Measurements from ENCODE around the gene ZNF502.
"Not testable (repeated sequence)": the region's sequence is repeated elsewhere in the genome, so short reads cannot be mapped to it uniquely, and the experiment has no call there.

Gene ZNF502

DNA sequence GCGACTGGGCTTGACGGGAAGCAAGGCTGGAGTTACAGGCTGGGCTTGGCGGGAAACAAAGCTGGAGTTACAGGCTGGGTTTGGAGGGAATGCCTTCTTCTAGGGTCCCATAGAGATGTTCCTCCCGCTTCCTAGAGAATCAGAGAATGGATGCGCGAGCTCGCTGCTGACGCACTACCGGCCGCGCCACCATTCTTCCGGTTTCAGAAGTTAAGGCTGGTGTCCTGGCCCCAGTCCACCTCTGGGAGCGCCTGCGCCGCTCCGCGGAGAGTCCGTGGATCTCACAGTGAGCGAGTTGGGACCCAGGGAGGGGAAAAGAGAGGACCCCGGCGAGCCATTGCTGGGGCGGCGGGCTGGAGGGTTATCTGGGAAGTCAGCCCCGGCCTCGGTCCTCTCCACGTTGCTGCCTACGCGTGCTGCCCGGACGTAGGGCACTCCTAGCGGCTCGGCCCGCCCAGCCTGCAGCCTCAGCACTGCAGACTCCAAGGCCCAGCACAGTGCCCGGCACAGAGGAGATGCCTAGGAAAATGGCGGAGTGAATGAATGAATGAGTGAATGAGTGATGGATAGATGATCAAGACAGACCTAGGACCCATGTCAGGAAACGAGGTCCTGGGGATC, at the start of gene ZNF502:
Gene ZNF502, plus strand, starts transcription at position 206 of the 621 bp plus-strand sequence. CDS start 7,602 bp downstream, outside the sequence.
- peak; percentile 4 to 43 (median 12) for DNase-seq

DNA sequence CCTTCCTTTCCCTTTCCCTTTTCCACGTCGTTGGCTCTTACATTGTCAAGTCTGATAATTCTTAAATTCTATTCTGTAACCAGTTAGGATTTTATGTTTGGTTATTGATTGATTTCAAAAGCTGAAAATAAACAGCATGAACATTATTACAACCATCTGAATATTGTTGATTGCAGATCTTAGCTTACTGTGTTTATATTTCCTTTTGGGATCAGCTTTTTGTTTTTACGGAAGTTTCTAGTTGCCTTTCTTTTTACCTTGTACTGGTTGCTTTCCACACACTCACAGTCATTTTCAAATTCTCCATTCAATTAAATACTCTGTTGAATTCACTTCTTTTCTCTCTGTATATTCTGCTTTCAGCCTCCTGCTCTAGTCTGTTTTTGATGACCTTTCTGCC, 47.3 kb upstream of the ZNF502 start:
- DNase-seq: no peak

DNA sequence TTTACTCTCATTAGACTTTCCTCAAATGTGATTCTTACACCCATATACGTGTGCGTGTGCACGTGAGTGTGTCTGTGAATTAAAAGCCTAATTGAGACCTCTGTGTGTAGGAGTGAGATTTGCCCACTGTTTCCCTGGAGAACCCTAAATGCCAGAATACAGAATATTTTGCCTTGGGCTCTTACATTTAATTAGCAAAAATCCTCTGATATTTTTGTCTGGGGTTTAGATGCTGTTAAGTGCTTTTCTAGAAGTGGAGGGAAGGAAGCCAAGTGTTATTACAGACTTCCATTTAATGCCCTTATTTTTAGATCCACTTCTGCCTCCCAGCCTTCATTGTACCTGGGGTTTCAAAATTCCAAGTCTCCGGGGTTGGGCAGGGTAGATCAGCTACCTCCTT, 46.1 kb upstream of the ZNF502 start:
- no peak for DNase-seq

DNA sequence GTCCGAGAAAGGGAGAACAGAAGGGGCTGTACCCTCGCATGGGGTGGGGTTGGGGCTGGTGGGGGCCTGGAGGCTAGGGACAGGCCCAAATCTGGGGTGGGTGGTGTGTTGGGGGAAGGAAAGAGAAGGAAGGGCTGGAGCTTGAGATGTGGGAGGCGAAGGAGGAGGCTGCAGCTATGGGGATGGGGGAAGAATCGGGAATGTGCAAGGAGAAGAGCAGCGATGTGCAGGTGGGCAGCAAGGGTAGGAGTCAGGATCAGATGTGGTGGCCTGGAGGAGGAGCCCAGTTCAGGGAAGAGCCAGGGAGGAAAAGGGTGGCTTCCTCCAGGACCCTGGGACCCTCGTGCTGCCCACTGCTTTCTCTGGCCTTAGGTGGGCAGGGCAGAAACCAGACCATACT, 42.7 kb upstream of the ZNF502 start:
- DNase-seq: no peak

DNA sequence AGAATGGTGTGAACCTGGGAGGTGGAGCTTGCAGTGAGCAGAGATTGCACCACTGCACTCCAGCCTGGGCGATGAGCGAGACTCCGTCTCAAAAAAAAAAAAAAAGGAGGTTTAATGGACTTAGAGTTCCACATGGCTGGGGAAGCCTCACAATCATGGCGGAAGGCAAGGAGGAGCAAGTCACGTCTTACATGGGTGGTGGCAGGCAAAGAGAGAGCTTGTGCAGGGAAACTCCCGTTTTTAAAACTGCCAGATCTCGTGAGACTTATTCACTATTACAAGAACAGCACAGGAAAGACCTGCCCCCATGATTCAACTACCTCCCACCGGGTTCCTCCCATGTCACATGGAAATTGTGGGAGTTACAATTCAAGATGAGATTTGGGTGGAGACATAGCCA, 39.0 kb upstream of the ZNF502 start:
- not testable (repeated sequence) for DNase-seq

DNA sequence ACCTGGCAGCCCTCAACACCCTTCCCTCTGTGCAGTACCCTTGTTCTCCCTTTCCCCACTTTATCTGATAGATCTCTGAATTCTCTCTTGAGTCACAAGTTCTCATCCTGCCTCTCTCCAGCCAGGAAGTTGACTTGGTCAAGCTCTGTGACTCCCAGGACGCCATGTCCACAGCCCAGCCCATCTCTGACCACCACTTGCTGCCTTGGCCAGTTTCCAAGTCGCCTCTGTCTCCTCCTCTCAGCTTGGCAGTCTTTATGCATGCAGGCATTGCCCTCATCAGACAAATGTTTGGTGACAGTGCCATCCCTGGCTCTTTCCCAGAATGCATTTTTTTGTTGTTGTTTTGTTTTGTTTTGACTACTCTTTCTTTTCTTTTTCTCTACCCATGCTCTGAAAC, 38.2 kb upstream of the ZNF502 start:
- no peak for DNase-seq

DNA sequence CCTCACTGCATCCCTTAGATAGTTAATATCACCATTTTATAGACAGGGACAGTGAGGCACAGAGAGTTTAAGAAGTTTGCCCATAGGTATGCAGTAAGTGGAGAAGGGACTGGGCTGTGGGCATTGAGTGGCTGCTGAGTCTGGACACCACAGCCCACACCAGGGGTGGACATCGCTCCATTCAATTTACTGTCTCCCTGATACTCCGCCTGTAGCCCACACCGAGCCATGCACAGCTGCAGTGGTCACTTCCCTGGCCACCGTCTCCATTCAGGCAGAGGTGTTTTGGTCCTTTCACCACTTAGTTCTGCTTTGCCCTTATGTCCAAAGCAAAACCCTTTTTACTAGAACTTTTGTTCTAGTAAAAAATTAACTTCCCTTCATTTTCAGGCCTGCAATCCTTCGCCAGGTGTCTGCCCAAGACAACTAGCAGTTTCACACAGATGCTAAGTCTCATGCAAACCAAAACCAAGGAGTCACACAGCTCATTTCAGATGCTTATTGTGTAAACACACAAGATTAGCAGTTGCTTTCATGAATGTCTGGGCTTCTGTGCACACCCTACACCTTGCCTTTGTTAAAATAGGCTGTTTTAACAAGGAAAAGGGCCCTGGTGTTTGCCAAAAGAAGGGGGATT, 33.9 kb upstream of the ZNF502 start:
- DNase-seq: no peak

DNA sequence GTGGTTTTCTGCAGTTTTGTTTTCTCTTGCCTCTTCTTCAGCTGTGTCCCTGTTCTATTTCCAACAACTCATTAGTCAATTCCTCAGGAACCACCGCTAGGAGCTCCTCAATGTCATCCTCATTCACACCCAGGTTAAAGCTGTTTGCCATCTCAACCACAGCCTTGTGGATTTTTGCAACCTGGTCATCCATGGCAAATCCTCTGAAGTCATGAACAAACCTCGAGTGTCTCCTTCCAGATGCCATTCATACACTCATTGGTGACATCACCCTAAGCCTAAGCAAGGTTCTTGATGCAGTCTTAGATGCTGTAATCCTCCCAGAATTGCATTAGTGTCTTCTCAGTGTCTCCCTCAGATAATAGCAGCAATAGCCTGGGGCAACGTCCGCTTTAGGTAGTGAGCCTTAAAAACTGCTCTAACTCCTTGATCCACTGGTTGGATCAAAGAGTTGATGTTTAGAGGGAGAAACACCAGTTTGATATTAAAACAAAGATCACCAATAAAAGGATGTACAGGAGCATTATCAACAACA, 31.5 kb upstream of the ZNF502 start:
- DNase-seq: no peak

DNA sequence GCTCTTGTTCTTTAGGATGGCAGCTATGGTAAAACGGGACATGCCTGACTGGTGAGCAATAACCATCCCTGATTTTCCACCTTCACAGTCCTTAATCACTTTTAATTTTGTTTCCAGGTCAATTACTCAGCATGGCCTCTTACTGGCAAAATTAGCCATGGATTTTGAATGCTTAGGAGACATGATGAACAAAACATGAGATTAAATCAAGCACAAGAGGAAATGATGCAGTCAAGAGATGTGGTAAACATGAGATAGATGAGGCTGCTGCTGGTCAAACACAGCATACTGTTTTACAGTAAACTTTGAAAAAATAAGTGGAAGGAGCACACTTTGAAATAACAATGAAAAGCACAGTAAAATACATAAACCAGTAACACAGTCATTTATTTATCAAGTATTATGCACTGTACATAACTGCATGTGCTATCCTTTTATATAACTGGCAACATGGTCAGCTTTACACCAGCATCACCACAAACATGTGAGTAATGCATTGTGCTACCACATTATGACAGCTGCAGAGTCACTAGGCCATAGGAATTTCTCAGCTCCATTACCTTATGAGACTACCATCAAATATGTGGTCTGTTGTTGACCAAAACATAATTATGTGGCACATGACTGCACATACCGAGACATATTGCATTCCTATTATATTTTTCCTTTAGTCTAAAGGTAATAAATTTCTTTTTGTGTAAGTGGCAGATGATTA, 30.1 kb upstream of the ZNF502 start:
- DNase-seq: no peak

DNA sequence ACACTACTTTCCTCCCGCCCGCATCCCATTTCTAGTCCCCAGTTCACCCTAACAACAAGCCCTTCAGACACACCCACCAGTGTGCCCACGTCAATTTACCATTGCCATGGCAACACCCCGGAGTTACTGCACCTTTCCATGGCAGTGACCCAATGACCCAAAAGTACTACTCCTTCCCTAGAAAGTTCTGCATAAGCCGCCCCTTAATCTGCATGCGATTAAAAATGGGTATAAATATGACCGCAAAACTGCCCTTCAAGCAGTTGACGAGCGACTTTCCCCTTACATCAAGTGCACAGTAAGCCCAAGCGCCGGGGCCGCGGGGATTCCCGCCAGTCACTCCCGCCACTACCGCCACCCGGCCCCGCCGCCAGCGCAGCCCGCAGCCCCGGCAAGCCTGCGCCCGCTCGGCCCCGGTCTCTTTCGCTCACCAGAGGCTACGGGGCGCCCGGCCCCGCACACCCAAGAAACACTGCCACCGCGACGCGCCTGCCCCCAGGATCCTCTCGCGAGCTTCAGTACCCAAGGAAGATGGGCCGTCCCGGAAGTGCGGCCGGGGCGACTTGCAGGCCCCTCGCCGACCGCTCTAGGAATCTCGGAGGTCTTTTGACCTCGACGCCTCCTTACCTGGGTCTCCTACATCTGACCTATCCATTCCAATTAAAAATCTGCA, 27.2 kb upstream of the ZNF502 start:
- peak in 2 of 4 experiments; percentile 6 to 37 for DNase-seq

DNA sequence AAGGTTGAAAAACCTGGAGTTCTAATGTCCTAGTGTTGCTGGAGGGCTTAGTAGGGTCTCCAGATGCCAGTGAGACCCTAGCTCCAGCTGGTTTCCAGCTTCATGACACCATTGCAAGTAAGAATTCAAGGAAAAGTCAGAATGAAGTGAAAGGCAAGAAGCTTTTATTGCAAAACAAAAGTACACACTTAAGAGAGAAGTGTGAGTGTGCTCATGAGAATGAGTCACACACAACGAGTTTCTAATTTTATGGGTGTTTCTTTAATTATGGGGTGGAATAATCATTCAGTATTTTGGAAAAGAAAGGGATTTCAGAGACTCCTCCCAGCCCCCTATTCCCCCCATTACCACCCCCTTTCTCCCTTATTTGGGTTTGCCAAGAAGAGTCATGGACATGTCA, 24.6 kb upstream of the ZNF502 start:
- DNase-seq: no peak

DNA sequence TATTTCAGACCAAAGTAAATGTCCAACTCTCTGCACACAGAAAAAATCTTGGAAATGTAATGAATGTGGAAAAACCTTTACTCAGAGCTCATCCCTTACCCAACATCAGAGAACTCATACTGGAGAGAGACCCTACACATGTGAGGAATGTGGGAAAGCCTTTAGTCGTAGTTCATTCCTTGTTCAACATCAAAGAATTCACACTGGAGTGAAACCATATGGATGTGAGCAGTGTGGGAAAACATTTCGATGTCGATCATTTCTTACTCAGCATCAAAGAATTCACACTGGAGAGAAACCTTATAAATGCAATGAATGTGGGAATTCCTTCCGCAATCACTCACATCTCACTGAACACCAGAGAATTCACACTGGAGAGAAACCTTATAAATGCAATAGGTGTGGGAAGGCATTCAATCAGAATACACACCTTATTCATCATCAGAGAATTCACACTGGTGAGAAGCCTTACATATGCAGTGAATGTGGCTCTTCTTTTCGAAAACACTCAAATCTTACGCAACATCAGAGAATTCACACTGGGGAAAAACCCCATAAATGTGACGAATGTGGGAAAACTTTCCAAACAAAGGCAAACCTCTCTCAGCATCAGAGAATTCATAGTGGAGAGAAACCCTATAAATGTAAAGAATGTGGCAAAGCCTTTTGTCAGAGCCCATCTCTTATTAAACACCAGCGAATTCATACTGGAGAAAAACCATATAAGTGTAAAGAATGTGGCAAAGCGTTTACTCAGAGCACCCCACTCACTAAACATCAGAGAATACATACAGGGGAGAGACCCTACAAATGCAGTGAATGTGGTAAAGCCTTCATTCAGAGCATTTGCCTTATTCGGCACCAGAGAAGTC, 9.0 kb downstream of the ZNF502 start:
- no peak for DNase-seq

DNA sequence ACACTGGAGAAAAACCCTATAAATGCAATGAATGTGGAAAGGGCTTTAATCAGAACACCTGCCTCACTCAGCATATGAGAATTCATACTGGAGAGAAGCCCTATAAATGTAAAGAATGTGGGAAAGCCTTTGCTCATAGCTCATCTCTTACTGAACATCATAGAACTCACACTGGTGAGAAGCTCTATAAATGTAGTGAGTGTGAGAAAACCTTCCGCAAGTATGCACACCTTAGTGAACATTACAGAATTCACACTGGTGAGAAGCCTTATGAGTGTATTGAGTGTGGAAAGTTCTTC, 9.6 kb downstream of the ZNF502 start:
- DNase-seq: no peak

DNA sequence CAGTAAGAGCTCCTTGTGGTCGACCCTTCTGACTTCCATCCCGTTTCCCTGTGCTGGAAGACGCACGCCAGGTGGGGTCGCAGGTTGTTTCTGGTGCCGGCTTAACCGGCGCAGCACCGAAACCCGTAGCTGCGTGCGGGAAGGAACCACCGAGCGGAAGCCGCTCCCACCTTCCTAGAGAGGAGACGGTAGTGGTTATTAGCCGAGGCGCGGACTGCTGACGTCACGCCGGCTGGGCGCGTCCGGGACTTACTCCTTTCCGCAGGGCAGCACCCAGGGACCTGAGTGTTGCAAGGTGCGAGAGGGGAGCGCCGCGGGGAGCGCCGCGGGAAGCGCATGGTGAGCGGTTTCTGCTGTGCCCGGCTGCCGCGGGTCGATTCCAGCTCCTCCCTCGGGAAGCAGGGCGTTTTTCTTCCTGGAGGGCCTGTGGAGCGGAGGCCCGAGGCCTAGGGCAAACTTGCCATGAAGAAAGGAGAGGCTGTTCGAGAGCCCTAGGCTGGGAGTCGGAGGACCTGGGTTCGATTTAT, 17.0 kb downstream of the ZNF502 start, which contains the start of gene ZNF501:
Gene ZNF501, plus strand, starts transcription at position 252 of the 527 bp plus-strand sequence. CDS start 4,787 bp downstream, outside the sequence.
- peak; percentile 40 to 70 (median 54) for DNase-seq

DNA sequence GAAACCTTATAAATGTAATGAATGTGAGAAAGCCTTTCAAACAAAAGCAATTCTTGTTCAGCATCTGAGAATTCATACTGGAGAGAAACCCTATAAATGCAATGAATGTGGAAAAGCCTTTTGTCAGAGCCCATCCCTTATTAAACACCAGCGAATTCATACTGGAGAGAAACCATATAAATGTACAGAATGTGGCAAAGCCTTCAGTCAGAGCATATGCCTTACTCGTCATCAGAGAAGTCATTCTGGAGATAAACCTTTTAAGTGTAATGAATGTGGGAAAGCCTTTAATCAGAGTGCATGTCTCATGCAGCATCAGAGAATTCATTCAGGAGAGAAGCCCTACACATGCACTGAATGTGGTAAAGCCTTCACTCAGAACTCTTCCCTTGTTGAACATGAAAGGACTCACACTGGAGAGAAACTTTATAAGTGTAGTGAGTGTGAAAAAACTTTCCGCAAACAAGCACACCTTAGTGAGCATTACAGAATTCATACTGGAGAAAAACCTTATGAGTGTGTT, 22.2 kb downstream of the ZNF502 start:
- no peak for DNase-seq

DNA sequence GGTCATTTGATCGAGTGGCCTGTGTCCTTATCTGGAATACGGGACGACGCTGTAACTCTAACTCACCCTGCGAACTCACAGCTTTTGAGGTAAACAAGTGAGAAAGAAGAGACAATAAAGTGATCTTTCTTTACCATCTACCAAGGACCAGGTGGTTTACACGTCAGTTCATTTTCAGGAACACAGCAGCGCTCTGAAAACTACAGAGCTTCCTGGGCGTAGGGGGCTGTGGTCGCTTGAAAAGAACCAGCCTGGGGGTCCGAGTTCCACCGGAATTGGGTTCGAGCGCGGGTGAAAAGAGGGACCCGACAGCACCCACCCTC, 48.6 kb downstream of the ZNF502 start:
- DNase-seq: no peak

DNA sequence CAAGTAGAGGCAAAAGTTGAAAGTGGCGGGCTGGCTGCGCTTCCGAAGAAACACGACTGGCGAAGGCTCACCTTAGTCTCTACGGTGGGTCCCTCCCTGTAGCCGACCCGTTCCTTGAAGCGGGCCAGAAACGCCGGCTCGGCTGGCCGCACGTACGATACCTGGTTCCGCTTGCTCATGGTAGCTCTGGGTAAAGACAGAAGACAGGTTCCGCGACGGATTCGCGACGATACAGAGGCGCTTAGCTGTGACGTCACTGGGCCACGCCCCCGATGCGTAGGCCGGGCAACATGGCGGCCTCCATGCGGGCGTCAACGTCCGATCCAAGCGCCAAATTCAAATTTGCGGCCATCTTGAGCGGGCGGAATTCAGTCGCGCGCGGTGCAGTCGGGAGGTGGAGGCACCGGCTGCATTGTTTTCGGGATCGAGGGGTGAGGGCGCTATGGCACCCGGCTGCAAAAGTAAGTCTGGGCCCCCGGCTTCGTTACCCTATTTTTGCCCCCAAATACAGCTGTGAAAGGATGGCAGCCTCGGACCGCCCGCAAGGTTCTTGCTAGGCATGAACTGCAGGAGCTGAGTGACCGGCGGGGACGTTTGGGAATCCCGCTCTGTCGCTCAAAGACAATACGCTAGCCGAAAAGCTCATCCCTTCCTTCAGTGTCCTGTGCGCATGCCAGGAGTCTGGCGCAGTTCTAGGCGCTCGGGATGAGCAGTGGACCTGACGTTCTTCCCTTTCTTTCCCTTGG, 49.1 kb downstream of the ZNF502 start, which contains the start of the genes KIAA1143 and KIF15:
Gene KIAA1143, minus strand, starts transcription at position 196 of the 746 bp plus-strand sequence. Its CDS starts 17 bp downstream, at position 179.
Gene KIF15, plus strand, starts transcription at position 371 of the 746 bp plus-strand sequence. Its CDS starts 72 bp downstream, at position 443.
- DNase-seq: peak; percentile 93 to 98 (median 96)

DNA sequence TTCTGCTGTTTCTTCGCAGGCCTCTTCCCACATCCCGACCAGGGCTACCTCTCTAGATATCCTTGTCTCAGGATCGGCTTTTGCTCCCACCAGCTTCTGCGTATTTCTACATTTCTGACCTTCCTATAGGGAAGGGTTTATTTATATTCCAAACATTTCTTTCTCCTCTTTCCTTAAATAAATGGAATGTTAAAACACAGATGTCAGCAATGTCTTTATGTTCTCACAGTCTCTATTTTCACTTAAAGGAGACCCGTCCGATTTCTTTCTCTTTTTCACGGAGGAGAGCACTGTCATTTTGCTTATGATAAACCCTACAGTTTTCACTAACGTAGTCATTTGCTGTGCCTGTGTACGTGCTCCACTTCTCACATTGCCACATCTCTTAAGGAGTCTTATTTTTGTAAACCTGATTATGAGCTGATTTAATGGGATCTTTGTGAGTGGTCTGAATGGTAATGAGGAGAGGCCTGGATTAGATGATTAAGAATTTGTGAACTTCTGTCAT, 49.8 kb downstream of the ZNF502 start:
- DNase-seq: no peak

DNA sequence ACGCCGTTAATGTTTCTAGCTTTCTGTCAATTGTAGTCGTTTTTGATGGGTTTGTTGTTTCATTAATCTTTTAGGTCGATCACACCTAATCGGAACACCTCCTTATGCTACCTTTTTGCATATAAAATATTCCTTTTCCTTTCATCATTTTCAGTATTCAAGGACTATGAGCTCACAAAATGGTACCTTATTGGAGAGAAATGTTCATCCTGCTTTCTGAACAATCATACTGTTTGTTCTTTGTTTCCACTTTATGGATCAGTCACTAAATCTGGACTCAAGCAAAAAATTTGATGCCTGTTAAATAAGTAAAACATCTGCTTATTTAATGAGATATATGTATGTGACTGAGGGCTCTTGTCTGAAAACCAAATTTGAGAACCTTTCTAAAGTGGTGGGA, 50.2 kb downstream of the ZNF502 start:
- no peak for DNase-seq

DNA sequence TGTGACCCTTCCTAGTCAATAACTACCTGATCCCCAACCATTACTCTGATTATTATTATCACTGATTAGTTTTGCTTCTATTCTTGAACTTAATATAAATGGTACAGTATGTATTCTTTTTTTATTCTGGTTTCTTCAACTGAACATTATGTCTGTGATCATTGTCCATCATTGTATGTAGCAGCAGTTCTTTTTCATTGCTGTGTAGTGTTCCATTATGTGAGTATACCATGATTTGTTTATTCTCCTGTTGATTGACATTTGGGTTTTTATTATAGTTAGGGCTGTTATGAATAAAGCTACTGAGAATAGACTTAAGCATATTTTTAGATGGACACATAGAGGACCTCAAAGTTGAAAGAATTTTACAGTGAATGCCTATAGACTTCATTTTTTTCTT, 51.8 kb downstream of the ZNF502 start:
- DNase-seq: no peak

Data from activated naive CD4-positive, alpha-beta T cell (primary cell).